ENCODE results near the gene MXRA8. TPM values are rescaled to one million over a fixed set of nuclear protein-coding genes. Genes with fewer than 3 reads are reported as not detected.

The MXRA8 gene
- total and polyA plus RNA-seq, 2 experiments from 2014 or later, result 155 to 242 TPM

GRCh38 chr1:1322418-1322817 is 35.9 kb downstream of the MXRA8 start:
- no peaks in the 10 kb centered on the region for H3K36me3 ChIP-seq (replicated peaks; ENCODE audit: insufficient read depth, low read depth)
- no peaks in the 10 kb centered on the region for H3K9me2 ChIP-seq (replicated peaks; ENCODE audit: insufficient read depth)

GRCh38 chr1:1321477-1321876 is 36.9 kb downstream of the MXRA8 start:
- peaks cover 32% of the 10 kb centered on the region for H4K20me1 ChIP-seq (ENCODE audit: insufficient read depth, poor library complexity, severe bottlenecking)

More at GRCh38 chr1:1322418-1322817, 35.9 kb downstream of the MXRA8 start:
- DNase-seq (ENCODE audit: low spot score), result no peak
- no peaks in the 10 kb centered on the region for H3K9me3 ChIP-seq (ENCODE audit: low read depth)
- no peak overlapping the region for H3K4me3 ChIP-seq
- H3K27me3 ChIP-seq, result no peaks in the 10 kb centered on the region
- H3K79me2 ChIP-seq, result peaks cover 82% of the 10 kb centered on the region
- H2AFZ ChIP-seq, result no peak overlapping the region
- WGBS (ENCODE audit: low lambda C conversion rate, missing lambda C conversion rate), result 96% methylated on average over 2 of the region's 14 CpGs
- peaks cover 20% of the 10 kb centered on the region for H3K4me1 ChIP-seq (ENCODE audit: insufficient read depth)
- no peak for TF ChIP-seq EZH2 (IDR thresholded peaks at IDR 0.05; ENCODE audit: borderline replicate concordance)
- TF ChIP-seq CTCF (IDR thresholded peaks at IDR 0.05; ENCODE audit: poor library complexity), result no peak
- no peak for TF ChIP-seq EZH2phosphoT487 (IDR thresholded peaks at IDR 0.05; ENCODE audit: low read depth, severe bottlenecking, unreplicated experiment)
- peaks cover 29% of the 10 kb centered on the region for H4K20me1 ChIP-seq (ENCODE audit: insufficient read depth, poor library complexity, severe bottlenecking)
- H3K4me2 ChIP-seq, result no peak overlapping the region
- H3K27ac ChIP-seq, result no peak overlapping the region

GRCh38 chr1:1320666-1321448 is 37.5 kb downstream of the MXRA8 start:
- H3K9me3 ChIP-seq (ENCODE audit: low read depth), result no peaks in the 10 kb centered on the region
- peaks cover 18% of the 10 kb centered on the region for H3K4me1 ChIP-seq (ENCODE audit: insufficient read depth)
- TF ChIP-seq CTCF (IDR thresholded peaks at IDR 0.05; ENCODE audit: poor library complexity) (no peak), EZH2phosphoT487 (IDR thresholded peaks at IDR 0.05; ENCODE audit: low read depth, severe bottlenecking, unreplicated experiment) (no peak), EZH2 (IDR thresholded peaks at IDR 0.05; ENCODE audit: borderline replicate concordance) (no peak)
- no peak overlapping the region for H3K4me2 ChIP-seq
- peaks cover 86% of the 10 kb centered on the region for H3K79me2 ChIP-seq
- no peak overlapping the region for H3K27ac ChIP-seq
- H3K4me3 ChIP-seq, result no peak overlapping the region
- no peaks in the 10 kb centered on the region for H3K27me3 ChIP-seq
- H3K9me2 ChIP-seq (replicated peaks; ENCODE audit: insufficient read depth), result no peaks in the 10 kb centered on the region
- peaks cover 27% of the 10 kb centered on the region for H4K20me1 ChIP-seq (ENCODE audit: insufficient read depth, poor library complexity, severe bottlenecking)
- WGBS (ENCODE audit: low lambda C conversion rate, missing lambda C conversion rate), result 93% methylated on average over 19 of the region's 23 CpGs
- DNase-seq (ENCODE audit: low spot score), result no peak
- H2AFZ ChIP-seq, result no peak overlapping the region
- H3K36me3 ChIP-seq (replicated peaks; ENCODE audit: insufficient read depth, low read depth), result no peaks in the 10 kb centered on the region

More at GRCh38 chr1:1321477-1321876, 36.9 kb downstream of the MXRA8 start:
- no peak overlapping the region for H3K4me2 ChIP-seq
- no peak overlapping the region for H3K4me3 ChIP-seq
- no peaks in the 10 kb centered on the region for H3K9me2 ChIP-seq (replicated peaks; ENCODE audit: insufficient read depth)
- WGBS (ENCODE audit: low lambda C conversion rate, missing lambda C conversion rate), result 99% methylated on average over 7 of the region's 8 CpGs
- no peak overlapping the region for H2AFZ ChIP-seq
- peaks cover 20% of the 10 kb centered on the region for H3K4me1 ChIP-seq (ENCODE audit: insufficient read depth)
- DNase-seq (ENCODE audit: low spot score), result no peak
- TF ChIP-seq CTCF (IDR thresholded peaks at IDR 0.05; ENCODE audit: poor library complexity) (no peak), EZH2phosphoT487 (IDR thresholded peaks at IDR 0.05; ENCODE audit: low read depth, severe bottlenecking, unreplicated experiment) (no peak)
- H3K79me2 ChIP-seq, result peaks cover 86% of the 10 kb centered on the region
- H3K9me3 ChIP-seq (ENCODE audit: low read depth), result no peaks in the 10 kb centered on the region
- H3K27ac ChIP-seq, result no peak overlapping the region
- no peaks in the 10 kb centered on the region for H3K27me3 ChIP-seq
- no peaks in the 10 kb centered on the region for H3K36me3 ChIP-seq (replicated peaks; ENCODE audit: insufficient read depth, low read depth)
